C4-2B (cell line): ENCODE data around the gene SRC.
A peak's percentile ranks its signal among the peaks of the same experiment; 100 is the strongest.

Experiments used
- H3K27ac ChIP-seq: fragments of 450-650 bp; 2 replicates; pipeline ENCODE4 v1.5.1; 2017
- CTCF ChIP-seq: fragments of 450-650 bp; conservative IDR thresholded peaks from 2 replicates; pipeline ENCODE4 v1.5.1; 2017; ENCODE audit warnings: mild to moderate bottlenecking
- ZFX ChIP-seq: fragments of 450-650 bp; IDR thresholded peaks from 2 replicates; pipeline ENCODE4 v1.6.1; 2017

The SRC gene

GRCh38 chr20:37407019-37407566, 61.2 kb downstream of the SRC start:
- no peak for TF ChIP-seq CTCF
- TF ChIP-seq ZFX: no peak
- H3K27ac ChIP-seq: peak overlapping the region; percentile 75

DNA sequence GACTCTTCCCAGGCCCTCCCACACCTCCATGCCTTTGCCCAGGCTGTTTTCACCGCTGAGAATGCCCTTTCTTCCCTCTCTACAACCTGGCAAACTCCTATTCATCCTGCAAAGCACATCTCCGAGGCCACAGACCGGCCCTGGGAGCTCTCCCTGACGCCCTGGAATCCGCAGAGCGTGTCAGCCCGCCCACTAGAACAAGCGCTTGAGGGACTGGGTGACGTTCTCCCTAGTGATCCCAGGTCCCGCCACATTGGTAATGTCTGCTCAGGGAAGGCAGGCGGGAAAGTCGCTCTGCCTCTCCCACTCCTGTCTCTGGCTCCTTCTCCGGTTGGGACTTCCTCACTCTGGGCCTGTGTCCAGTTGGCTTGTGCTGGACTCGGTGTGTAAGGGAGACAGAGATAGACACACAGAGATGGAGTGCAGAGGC, 61.6 kb downstream of the SRC start:
- H3K27ac ChIP-seq: peak overlapping the region; percentile 75
- no peak for TF ChIP-seq CTCF
- TF ChIP-seq ZFX: no peak

DNA sequence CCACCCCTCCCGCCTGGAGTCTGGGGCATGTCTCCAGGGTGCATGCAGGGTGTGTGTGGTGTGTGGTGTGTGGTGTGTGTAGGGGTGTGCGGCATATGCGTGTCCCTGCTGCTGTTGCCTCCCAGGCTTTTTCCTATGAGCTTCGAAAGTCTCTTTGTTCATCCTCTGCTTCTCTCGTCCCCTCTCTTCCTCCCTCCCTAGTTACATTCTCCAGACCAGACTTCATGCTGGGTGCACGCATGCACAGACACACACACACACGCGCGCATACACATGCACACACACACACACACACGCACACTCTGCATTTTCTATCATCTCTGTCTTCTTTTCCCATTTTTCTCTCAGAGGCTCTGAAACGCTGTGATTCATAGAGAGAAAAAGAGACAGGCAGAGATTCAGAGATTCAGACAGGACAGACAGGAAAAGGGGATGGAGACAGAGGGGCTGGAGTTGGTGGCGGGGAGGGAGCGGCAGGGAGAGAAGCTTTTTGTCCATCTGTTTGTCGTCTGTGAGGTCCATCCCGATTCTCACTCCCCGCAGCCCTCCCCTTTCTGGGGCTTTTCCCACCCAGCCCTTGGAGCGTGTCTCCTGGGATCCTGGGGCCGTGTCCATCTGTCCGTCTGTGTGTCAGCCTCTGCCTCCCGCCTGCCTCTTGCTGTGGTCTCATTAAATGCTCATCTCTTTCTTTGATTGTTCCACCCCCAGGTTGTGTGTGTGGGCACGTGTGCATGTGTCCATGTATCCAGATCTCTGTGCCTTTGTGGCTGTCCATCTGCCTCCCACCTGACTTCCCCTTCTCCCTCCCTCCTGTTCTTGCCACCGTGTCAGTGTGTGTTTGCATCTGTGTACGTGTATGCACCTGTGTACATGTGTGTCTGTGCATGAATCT, 62.6 kb downstream of the SRC start:
- H3K27ac ChIP-seq: no peak overlapping the region
- TF ChIP-seq ZFX (no peak), CTCF (no peak)

DNA sequence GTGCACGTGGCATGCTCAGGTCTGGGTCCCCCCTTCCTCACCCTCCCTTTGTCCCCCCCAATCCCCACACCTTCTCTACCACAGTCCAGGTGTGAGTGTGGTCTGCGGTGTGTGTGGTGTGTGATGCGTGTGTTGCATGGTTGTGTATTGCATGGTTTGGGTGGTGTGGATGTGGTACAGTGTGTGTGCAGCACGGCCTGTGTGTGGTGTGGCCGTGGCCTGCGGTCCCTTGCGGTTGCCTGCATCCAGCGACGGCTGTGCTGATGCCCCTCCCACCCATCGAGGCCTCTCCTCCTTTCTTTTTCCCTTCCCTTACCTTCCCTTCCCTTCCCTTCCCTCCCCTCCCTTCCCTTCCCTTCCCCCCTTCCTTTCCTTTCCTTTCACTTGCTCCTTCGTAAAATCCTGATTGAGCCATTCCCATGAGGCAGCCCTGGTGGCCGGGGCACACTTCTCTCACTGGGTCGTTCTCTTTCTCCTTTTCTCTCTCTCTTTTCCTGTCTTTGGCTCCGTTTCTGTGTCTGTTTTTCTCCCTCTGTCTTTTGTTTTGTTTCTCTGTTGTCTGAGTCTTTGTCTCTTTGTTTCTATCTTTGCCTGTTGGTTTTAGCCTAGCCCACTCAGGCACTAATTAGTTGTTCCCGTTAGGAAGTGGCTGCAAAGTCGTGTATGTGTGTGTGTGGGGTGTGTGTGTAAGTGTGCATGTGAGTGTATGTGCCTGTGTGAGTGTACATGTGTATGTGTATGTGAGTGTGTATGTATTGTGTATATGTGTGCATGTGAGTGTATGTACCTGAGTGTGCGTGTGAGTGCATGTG, 65.7 kb downstream of the SRC start:
- TF ChIP-seq CTCF (no peak), ZFX (no peak)

GRCh38 chr20:37413023-37413334, 67.0 kb downstream of the SRC start:
- no peak for TF ChIP-seq ZFX
- TF ChIP-seq CTCF: no peak

More for the DNA sequence above, 65.7 kb downstream of the SRC start:
- no peak overlapping the region for H3K27ac ChIP-seq

GRCh38 chr20:37413379-37413778, 67.4 kb downstream of the SRC start:
- TF ChIP-seq CTCF (no peak), ZFX (no peak)
- H3K27ac ChIP-seq: no peak overlapping the region

More at GRCh38 chr20:37413023-37413334, 67.0 kb downstream of the SRC start:
- H3K27ac ChIP-seq: no peak overlapping the region
